ENCODE results near the gene MT1B.
A peak's percentile ranks its signal among the peaks of the same experiment; 100 is the strongest.

The MT1B gene

GRCh38 chr16:56683424-56684172, 31.9 kb downstream of the MT1B start:
- H3K4me3 ChIP-seq (ENCODE audit: low read depth, low read length) = peak overlapping the region; percentile 69

DNA sequence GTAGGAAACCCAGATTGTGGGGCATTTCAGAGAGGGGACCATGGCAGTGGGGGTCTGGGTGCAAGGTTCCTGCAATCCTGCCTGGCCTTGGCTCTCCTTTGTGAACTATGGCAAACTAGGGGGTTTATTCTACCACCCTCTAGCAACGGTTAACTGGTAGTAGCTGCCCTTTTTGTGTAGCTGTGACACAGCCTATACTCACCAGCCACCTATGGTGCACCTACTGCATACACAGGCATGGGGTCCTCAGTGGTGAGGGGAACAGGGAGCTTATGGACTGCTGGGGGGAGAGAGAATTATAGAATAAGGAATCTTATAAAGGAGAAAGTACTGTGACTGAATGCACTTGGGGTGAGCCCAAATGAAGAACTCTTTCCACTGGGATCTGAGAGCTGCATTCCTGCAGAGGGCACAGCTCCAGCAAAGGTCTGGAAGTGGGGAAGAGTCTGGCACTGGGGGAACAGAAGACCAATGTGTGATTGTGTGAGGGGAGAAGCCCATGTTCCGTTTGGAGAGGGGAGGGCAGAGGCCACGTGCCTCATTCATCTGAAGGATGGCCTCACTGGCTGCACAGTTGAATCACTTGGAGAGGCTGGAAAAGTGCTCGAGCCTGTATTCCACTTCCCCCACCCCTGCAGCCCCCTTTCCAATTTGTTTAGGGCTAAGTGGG, 32.7 kb downstream of the MT1B start:
- no peak overlapping the region for H3K4me3 ChIP-seq (ENCODE audit: low read depth, low read length)

GRCh38 chr16:56684926-56685590, 33.4 kb downstream of the MT1B start:
- H3K4me3 ChIP-seq (ENCODE audit: low read depth, low read length) = no peak overlapping the region

GRCh38 chr16:56686758-56687157, 35.1 kb downstream of the MT1B start:
- no peak overlapping the region for H3K4me3 ChIP-seq (ENCODE audit: low read depth, low read length)

- no peak overlapping the region for H3K4me3 ChIP-seq (ENCODE audit: low read depth, low read length)
Observed at GRCh38 chr16:56688762-56689161, 37.1 kb downstream of the MT1B start.

GRCh38 chr16:56689171-56689570, 37.5 kb downstream of the MT1B start:
- no peak overlapping the region for H3K4me3 ChIP-seq (ENCODE audit: low read depth, low read length)

DNA sequence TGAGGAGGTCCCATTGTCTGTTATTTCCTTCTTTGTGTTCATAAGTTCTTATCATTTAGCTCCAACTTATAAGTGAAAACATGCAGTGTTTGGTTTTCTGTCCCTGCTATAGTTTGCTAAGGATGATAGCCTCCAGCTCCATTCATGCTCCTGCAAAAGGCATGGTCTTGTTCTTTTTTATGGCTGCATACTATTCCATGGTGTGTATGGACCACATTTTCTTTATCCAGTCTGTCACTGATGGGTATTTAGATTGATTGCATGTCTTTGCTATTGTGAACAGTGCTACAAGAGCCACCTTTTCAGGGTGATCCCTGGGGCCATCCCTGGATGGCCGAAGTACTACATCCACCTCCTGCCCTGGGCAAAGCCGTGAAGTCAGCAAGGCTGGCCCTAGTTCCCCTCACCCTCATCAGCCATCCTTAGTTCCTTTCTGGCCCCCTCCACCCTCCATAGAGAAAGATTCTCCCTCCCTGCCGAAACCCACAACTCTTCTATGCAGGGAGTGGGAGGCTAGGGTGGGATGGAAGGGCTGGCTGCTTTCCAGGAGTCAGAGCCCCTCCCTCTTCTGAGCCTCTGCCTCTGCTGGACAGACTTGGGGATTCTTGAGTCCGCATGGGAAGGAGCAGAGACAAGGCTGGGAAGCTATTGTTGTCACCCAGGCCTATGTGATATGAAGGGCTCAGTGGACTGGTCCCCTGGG, 38.9 kb downstream of the MT1B start:
- H3K4me3 ChIP-seq (ENCODE audit: low read depth, low read length) = no peak overlapping the region

- H3K4me3 ChIP-seq (ENCODE audit: low read depth, low read length) = no peak overlapping the region
Observed at GRCh38 chr16:56691885-56692284, 40.2 kb downstream of the MT1B start.

GRCh38 chr16:56695246-56695645, 43.6 kb downstream of the MT1B start:
- H3K4me3 ChIP-seq (ENCODE audit: low read depth, low read length) = no peak overlapping the region

GRCh38 chr16:56697456-56698155, 45.9 kb downstream of the MT1B start:
- H3K4me3 ChIP-seq (ENCODE audit: low read depth, low read length) = no peak overlapping the region

- no peak overlapping the region for H3K4me3 ChIP-seq (ENCODE audit: low read depth, low read length)
Observed at GRCh38 chr16:56700195-56700594, 48.5 kb downstream of the MT1B start.

DNA sequence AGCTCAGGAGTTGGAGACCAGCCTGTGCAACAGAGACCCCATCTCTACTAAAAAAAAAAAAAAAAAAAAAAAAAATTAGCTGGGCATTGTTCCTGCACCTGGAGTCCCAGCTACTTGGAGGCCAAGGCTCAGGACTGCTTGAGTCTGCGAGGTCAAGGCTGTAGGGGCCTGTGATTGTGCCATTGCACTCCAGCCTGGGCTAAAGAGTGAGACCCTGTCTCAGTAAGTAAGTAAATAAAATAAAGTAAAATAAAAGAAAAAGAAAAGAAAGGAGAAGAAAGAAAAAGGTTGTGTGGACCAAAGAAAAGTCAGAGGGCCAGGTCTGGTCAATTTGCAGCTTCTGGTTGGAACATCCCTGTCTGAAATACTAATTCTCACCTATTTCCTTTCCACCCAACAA, 48.9 kb downstream of the MT1B start:
- no peak overlapping the region for H3K4me3 ChIP-seq (ENCODE audit: low read depth, low read length)

- H3K4me3 ChIP-seq (ENCODE audit: low read depth, low read length) = no peak overlapping the region
Observed at GRCh38 chr16:56701534-56701933, 49.8 kb downstream of the MT1B start.

Measured in iPS-11a (cell line).